HTR-8/SVneo (cell line): ENCODE data around the gene ZNF112.
"Not testable (repeated sequence)": the region's sequence is repeated elsewhere in the genome, so short reads cannot be mapped to it uniquely, and the experiment has no call there.

Experiments used
- DNase-seq: peaks from one replicate; pipeline ENCODE4 v3.0.0; 2011; ENCODE audit warnings: low spot score, mixed read lengths; ENCODE audit not compliant: insufficient read length
- FAIRE-seq: peaks from 2 replicates; lab custom pipeline; 2011; peaks lifted over from hg19 to GRCh38; lab: Jason Lieb, UNC

The ZNF112 gene

DNA sequence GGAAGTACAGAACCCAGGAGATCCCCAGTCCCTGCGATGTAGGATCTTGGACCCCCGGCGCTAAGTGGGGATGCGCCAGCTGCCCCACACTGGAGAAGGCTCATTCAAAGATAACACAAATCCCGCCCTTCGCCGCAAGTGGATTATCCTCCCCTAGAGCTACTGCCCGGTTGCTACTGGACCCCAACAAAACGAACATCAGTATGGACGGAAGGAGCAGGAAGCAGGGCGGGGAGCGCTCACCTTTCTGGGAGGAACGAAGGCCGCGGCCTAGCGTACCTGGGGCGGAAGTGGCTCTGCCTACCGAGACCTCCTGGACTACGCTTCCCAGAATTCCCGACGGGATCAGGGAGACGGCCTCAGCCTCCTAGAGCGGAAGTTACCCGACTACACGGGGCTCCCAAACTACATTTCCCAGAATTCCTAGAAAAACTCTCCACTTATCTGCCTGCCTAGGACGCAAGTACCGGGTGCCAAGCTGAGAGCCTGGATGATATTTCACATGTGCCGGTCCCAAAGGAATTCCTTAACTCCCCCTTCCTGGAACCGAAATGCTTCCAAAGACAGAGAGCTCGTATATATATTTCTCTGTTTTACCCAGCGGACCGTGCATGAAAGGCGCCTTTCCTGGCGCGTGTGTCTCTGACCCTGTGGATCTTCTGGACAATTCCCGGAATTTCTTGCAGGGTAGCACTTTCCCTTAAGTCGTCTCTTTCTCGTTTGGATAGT, at the start of gene ZNF112:
TSS of gene ZNF112 (minus strand) at position 298 of the 729 bp plus-strand sequence. CDS start 16,141 bp downstream, outside the sequence.
- FAIRE-seq (peak; percentile 97), DNase-seq (peak; percentile 67)

DNA sequence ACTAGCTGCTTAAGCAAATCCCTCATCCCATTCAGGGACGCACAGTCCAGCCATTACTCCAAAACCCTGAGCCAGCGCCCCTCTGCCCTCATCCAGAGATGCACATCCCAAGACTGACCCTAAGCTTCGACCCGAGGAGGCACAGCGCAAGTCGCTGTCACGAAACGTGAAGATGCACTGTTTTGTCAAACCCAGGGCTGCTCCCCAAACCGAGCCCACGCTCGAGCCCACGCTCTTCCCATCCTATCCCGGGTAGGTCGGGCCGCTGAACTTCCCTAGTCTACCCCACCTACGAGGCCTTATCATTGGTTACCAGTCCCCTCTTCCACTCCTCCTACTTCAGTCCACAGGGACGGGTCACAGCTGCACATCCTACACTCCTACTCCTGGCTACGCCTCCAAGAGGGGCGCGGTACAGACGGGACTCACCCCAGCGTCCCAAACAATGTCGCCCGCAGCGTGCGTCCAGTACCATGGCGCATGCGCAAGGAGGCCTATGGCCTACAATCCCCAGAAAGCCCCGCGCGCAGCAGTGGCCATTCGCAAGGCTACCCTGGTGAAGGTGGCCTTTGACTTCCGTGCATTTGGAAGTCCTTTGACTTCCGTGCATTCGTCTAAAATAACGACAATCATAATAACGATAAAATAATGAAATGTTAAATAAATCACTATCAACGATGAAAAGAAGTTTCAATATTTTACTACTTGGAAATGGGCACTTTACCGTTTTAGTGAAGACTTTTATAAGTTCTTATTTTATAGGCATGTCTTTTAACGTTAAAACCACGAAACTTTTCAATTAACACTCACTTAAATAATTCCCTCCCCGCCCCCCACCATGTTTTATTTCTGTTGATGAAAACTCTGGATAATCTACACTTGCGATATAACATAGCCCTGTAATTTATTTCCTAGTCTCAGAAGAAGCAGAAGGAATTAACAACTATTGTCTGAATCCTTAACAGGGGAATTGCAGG, 44.9 kb upstream of the ZNF112 start, which contains the start of gene ZNF285:
TSS of gene ZNF285 (minus strand) at position 470 of the 977 bp plus-strand sequence. CDS start 4,395 bp downstream, outside the sequence.
- DNase-seq (peak; percentile 93), FAIRE-seq (peak; percentile 92)

DNA sequence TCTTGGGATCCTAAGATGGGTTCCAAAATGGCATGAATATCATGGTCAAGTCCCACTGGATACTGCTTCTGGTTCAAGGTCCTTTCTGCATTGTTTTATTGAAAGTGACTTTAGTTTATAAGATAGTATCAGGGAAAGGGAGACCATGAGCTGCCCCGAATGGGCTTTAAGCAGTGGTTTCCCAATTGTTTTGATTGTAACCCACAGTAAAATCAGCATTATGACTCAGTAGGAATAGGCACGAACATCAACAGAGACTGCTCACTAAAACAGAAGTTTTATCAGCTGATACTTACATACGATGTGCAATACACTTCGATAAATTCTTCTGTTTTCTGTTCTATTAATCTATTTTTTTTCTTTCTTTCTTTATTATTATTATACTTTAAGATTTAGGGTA, 32.8 kb upstream of the ZNF112 start:
- not testable (repeated sequence) for DNase-seq, FAIRE-seq

DNA sequence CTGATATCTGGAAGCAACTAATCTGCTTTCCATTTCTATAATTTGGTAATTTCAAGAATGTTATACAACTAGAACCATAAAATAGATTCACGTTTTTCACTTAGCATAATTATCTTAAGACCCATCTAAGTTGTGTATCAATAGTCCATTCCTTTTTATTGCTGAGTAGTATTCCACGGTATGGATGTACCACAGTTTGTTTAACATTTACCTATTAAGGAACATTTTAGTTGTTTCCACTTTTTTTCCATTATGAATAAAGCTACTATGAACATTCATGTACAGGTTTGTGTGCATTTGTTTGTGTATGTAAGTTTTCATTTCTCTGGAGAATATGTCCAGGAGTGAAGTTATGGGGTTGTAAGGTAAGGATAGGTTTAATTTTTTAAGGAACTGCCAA, 18.3 kb upstream of the ZNF112 start:
- FAIRE-seq (no peak), DNase-seq (no peak)

DNA sequence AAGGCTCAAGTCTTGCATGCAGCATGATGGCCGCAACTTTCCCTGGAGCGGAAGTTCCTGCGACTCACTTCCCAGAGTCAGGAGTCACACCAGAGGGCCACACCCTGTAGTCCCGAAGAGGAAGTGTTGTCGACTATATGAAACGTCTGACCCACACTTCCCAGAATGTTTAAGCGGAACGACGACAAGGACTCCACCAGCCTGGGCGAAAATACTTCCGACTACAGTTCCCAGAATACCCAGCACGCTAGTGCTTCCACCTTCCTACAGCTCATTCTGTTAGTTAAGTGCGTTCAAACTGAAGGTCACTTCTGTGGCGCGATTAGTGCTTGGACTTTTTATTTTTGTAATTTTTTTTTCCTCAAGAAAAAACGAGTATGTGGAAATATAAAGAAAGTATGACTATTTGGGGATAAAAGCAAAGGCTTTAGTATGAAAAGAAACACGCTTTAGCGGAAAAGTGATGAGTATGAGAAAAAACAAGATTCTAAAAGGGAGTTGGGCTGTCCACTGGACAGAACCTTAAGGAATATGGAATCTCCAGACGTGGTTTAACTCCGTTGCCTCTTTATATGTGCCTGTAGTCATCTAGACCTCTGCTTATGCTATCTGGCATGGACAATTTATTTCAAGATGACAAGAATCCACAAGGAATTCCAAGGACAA, 15.5 kb upstream of the ZNF112 start:
- DNase-seq: no peak
- FAIRE-seq: peak; percentile 44

DNA sequence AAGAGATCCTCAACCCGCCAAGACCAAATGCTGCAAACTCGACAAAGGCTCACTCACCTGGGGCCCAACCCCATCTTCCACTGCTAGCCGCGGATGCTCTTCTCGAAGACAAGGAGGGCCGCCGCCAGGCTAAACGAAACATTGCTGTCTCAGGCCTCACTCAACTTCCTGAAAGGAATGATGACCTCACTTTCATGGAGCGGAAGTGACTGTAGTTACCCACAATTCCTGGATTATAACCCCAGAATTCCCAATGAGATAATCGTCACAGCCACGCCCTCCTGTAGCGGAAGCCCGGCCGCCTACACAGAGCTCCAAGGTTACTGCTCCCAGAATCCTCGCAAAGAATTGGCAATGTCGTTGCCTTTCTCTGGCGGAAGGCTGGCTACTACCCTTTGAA, 10.5 kb upstream of the ZNF112 start:
- FAIRE-seq (no peak), DNase-seq (no peak)

DNA sequence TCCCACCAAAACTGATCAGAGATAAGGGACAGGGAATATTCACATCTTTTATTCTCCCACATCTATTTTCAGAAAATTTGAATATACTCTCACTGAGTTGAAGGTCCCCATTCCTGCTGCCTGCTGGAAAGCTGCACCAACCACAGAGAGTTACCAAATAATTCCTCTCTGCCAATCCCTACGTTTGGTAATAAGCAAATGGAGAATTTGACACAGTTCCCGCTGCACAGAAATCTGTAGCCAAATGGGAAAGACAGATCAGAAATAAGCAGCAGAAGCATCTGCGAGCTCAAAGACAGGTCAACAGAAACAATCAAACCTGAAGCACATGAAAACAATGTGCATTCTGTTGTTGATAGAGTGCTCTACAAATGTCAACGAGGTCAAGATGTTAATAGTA, 9.9 kb downstream of the ZNF112 start:
- FAIRE-seq (no peak), DNase-seq (no peak)

DNA sequence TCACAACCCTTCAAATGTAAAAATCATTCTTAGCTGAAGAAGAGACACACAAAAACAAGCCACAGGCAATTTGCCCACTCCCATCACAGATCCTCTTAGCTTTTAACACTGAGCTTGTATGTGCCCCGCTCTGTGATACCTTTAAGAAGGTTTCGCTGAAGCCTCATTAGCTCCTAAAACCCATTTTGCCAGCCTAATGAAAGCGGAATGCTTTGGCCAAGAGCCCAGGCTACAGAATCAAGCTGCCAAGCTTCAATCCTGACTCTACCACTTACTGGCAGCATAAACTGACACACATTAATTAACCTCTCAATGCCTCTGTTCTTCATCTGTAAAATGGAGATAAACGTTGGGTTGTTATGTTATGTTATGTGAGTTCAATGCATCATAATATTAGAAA, 10.5 kb downstream of the ZNF112 start:
- DNase-seq: no peak
- no peak for FAIRE-seq

DNA sequence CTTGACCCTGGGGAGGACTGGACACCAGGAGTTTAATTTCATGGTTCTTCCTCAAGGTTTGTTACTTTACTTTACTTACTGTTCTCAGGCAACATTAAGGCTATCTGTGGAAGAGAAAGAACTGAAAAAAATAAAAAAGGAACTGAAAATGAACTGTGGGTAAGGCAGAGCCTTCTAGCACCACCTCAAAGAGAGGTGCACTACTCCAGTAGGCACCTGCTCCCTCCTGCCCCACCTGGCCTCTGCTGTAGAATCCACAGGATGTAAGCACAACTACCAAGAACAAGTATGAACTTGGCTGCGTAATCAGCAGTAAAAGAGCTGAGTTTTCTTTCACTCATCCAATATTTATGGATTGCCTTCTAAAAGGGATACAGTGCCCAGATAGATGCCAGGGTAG, 12.2 kb downstream of the ZNF112 start:
- DNase-seq (no peak), FAIRE-seq (no peak)

DNA sequence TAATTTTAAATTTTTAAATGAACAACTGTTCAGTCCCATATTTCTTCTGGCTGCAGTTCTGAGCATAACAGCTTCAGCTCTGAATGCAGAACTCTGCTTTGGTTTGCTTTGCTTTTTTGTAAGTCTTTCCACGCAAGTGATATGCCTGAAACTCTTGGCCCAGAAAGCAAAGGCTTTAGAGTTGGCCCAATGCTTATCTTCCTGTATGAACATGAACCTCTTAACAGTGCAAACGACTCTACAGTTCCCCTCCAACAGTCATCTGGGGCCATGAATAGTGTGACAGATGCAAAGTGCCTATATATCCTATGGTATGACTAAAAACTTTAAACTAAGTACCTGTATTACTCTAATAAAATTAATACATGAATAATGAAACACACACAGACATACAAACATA, 14.7 kb downstream of the ZNF112 start:
- FAIRE-seq: no peak

DNA sequence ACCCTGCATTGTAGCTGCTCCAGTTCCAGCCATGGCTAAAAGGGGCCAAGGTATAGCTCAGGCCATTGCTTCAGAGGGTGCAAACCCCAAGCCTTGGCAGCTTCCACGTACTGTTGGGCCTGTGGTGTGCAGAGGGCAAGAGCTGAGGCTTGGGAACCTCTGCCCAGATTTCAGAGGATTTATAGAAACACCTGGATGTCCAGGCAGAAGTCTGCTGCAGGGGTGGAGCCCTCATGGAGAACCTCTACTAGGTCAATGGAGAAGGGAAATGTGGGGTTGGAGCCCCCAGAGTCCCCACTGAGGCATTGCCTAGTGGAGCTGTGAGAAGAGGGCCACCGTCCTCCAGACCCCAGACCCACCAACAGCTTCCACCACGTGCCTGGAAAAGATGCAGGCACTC, 21.8 kb downstream of the ZNF112 start:
- DNase-seq, FAIRE-seq: not testable (repeated sequence)

More for the DNA sequence above, 14.7 kb downstream of the ZNF112 start:
- DNase-seq: no peak

DNA sequence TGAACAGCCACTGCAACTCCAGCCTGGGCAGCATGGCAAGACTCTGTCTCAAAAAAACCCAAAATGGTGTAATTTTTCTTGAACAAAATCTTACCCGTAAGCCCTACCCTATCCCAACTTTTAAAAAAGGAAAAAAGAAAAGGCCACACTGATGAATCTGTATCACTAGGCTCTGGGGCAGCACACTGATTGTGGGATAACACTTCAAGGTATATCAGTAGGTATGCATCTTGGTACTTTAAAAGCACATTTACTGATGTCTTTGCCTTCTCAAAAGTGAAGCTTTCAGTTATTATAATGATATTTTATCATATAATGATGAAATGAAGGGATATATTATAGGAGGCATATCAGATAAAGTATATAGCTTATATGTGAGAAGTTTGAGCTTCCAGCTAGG, 24.3 kb downstream of the ZNF112 start:
- DNase-seq (no peak), FAIRE-seq (no peak)

DNA sequence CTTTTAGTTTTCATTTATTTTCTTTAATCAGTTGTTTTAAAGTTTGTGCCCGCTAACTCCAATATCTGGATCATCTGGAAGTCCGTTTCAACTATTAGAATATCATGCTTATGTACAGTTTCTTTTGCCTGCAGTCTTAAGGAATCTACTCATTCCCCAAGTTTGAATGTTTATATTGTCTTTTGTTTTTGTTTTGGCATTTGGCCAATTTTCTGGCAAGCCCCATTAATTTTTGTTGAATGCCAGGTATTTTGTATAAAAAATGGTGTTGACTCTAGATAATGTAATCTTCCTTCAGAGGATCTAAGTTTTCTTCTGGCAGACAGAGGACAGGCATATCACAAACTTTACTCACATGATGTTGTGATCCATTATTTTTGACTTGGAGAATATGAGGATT, 40.6 kb downstream of the ZNF112 start:
- no peak for FAIRE-seq
- no peak for DNase-seq

DNA sequence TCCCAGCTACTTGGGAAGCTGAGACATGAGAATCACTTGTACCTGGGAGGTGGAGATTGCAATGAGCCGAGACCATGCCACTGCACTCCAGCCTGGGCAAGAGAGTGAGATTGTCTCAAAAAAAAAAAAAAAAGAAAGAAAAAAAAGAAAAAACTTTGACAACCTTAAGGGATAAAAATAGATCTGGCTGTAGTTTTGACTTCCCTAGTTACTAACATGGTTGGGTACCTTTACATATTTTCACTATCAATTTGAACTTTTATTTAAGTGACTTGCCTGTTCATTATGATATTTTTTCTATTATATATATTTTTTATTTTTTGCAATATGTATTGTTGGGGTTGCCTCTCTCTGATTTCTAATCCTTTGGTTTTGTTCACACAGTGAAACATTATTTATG, 43.2 kb downstream of the ZNF112 start:
- no peak for FAIRE-seq
- DNase-seq: no peak

DNA sequence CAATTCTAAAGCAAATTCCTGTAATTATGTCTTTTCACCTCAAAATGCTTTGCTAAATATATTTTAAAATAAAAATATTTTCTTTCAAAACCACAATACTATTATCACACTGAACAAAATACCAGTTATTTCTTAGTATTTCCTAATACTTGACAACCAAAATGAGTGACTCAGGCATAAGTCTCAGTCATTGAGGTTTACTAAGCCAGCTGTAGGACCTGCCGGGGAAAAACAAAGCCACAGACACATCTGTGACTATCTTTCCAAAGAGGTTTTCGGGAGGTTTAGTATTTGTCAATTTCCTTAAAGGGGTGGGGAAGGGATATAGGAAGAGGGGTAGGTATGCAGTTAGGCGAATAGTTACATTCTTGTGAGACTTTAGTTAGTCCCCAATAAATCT, 48.5 kb downstream of the ZNF112 start:
- FAIRE-seq (no peak), DNase-seq (no peak)

DNA sequence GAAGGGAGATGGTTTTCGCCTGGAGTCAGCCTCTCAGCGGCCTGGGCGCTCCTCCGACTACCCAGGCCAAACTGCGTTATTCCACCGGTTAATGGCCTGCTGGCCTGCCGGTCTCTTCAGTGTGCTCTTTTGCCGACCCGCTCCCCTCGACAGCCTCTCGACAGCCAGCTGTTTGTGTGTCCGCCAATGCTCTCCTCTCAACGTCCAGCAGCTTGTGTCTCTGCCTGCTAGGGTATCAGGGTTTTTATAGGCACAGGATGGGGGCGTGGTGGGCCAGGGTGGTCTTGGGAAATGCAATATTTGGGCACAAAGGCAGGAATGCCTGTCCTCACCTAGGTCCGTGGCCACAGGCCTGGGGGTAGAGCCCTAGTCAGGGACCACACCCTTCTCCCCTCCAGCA, 50.2 kb downstream of the ZNF112 start:
- FAIRE-seq (no peak), DNase-seq (no peak)

DNA sequence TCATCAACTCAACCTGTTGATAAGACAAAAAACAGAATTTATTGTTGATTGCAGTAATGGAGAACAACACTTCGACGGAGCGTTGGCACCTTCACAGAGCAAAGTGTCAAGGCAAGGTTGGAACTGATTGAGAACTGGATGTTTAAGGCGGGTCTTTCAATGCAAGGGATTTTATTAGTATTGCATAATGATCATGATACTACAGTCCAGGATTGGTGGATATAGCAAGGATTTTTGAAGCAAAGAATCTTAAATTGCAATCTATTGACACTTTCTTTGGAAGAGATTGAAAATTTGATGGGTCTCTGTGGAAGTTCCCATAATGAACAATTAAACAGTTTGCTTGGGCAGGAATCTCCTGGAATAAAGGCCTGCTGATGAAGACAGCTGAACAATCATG, 51.0 kb downstream of the ZNF112 start:
- FAIRE-seq: no peak

DNA sequence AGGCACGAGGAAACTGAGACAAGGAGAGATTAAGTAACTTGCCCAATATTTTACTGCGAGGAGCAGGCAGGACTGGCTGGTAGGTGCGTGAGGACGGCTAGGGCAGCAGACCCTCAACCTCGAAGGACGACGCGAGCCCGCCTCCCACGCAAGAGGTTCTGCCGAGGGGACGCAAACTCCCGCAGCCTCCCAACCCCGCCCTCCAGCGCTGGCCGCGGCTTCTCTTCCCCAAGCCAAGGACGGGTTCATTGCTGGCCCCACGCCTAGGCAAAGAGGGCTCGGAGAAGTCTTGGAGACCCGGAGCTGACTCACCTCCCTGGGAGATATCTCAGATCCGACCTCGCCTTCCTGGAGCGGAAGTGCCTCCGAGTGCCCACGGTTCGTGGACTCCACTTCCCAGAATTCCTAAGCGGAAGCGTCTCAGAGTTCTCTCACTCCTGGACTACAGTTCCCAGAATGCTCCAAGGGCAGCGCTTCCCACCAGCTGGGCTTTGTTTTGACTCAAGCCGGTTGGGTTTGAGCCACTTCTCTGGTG, 51.8 kb downstream of the ZNF112 start, which contains the start of gene ZNF235:
TSS of gene ZNF235 (minus strand) at position 367 of the 535 bp plus-strand sequence. CDS start 1,621 bp downstream, outside the sequence.
- FAIRE-seq: peak; percentile 31
- DNase-seq: peak; percentile 94

More for the DNA sequence above, 51.0 kb downstream of the ZNF112 start:
- DNase-seq: no peak

DNA sequence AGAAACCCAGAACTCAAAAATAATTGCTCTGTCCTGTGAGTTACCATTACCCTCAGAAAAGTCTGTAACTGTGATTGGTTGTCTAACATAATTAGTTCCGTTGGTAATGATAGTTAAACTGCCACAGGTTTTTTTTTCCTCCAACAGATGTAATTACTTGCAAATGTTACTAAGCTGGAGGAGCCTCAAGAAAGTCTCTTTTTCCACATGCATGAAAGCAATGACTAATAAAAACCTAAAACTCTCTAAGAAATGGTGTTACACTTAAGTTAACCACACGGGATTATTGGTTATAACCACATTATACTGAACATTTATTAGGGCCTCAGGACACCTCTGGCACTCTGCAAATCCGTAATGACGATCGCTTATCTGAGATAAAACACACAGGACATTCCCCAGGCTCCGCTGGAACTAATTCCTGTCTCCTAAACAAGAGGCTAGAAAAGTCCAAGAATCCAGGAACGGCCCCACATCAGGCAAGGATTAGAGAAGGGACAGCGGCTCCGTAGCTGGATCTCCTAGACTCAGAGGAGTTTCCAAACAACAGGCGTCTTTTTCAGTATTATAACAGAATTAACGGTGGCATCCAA, 52.4 kb downstream of the ZNF112 start:
- DNase-seq (peak; percentile 13), FAIRE-seq (no peak)

DNA sequence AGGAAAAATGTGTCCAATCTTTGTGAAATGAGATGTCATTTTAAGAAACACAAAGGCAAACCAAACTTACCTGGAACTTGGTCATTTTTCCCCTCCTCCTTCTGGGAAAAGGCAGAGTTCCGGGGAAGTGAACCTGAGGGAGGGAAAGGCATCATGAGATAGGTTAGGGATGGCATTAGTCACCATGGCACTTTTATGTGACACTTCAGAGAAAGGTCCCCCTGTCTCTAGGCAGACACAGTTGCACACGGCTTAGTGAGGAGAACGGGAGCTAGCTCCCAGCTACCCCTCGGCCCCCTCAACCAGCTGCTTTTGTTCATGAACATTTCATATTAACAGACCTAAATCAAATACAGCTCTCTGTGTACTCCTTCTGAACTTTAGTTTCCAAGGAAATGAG, 53.2 kb downstream of the ZNF112 start:
- FAIRE-seq: no peak
- DNase-seq: no peak
